SK-N-MC (cell line): Measurements from ENCODE around the gene RNF125.

Experiments
- EZH2 ChIP-seq: fragments of 200-600 bp; sonication (generic); IDR thresholded peaks from one replicate; pipeline ENCODE4 v1.6.1; 2017; ENCODE audit warnings: antibody characterized with exemption
- POLR2AphosphoS5 ChIP-seq: IDR thresholded peaks from 2 replicates; pipeline ENCODE4 v1.6.1; 2012; ENCODE audit warnings: mild to moderate bottlenecking, low read depth, low read length, borderline replicate concordance

DNA sequence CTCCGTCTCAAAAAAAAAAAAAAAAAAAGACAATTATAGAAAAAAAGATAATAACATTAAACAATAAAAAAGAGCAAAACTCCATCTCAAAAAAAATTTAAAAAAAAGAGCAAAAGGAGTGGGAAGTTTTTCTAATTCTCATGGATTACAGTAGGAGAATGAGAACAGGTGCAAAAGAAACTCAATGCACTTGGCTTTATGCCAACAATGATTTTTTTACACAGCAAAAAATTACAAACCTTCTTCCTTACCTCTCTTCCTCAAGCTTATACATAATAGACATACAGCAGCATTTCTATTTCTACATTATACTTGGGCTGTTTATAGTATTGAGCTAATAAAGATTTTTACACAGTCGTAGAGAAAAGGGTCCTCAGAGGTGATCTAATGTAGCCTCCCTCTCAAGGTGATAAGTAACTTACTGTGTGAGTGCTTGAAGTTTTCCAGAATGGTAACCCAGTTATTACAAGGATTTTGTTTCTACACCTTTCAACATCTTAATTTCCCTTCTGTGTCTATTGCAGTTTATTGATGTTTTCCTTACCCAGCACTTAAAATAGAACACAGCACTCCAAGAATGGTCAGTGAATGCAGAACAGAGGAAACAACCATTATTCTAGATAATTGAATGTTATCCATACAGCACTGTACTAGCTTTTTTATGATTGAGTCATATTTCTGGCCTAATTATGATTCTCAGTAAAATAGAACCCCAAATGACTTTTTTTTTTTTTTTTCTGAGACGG is 38.2 kb downstream of the RNF125 start:
- no peak for TF ChIP-seq EZH2
- TF ChIP-seq POLR2AphosphoS5, result no peak
